Activated CD8-positive, alpha-beta memory T cell treated with anti-CD3 and anti-CD28 coated beads, Interleukin-2, amount 10 ng/mL, durations not matched to agents 7 days and 5 days (primary cell): ENCODE data around the gene TNFAIP2. TPM values are rescaled to one million over a fixed set of nuclear protein-coding genes. Genes with fewer than 3 reads are reported as not detected.
"Not testable (repeated sequence)": the region's sequence is repeated elsewhere in the genome, so short reads cannot be mapped to it uniquely, and the experiment has no call there.

Source experiments
- ATAC-seq: fragments of 150-1000 bp; cut with Tn5 transposase; one replicate; pipeline ENCODE4 v1.10.0; 2021; ENCODE audit warnings: moderate library complexity
- CTCF ChIA-PET: fragments of 350-600 bp; sonication (Branson Sonifier 250); formaldehyde crosslinking; loops from one replicate; lab custom pipeline; 2021; ENCODE audit warnings: antibody characterized with exemption; lab: Charles Lee
- DNase-seq: peaks from one replicate; pipeline ENCODE4 v3.0.0-alpha.2; 2020
- H3K27ac Mint-ChIP-seq: one replicate; pipeline ENCODE4 v1.8.0; 2021; ENCODE audit warnings: mild to moderate bottlenecking, mixed read lengths
- H3K27me3 Mint-ChIP-seq: one replicate; pipeline ENCODE4 v1.8.0; 2021; ENCODE audit warnings: mixed read lengths
- H3K36me3 Mint-ChIP-seq: one replicate; pipeline ENCODE4 v1.8.0; 2021; ENCODE audit warnings: mild to moderate bottlenecking, mixed read lengths
- H3K4me1 Mint-ChIP-seq: one replicate; pipeline ENCODE4 v1.8.0; 2021; ENCODE audit warnings: mixed read lengths
- H3K4me3 Mint-ChIP-seq: one replicate; pipeline ENCODE4 v1.8.0; 2021; ENCODE audit warnings: mild to moderate bottlenecking, moderate library complexity, mixed read lengths
- H3K9me3 Mint-ChIP-seq: one replicate; pipeline ENCODE4 v1.8.0; 2022; ENCODE audit warnings: low read depth, mixed read lengths
- total RNA-seq, 2 experiments: library from RNA; stranded (reverse); gene quantifications; one replicate each; pipeline ENCODE4 v1.2.3, GENCODE V29; 2021

TNFAIP2 gene
- total RNA-seq, 2 experiments from 2014 or later = 2.1 TPM; not detected in 1

DNA sequence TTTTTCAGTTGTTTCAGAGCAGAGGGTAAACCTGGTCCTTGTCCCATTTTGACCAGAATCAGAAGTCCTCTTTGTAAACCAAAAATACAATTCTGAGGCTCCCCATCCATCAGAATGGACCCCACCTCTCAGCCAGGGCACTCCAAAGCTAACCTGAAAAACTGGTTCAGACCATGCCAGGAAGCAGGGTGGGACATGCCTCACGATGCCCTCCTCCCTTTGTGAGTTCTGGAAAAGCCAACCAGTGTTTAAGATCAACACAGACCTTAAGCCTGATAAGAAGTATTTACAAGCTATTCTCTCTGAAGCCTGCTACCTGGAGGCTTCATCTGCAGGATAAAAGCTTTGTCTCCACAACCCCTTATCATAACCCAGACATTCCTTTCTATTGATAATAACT, 35.4 kb downstream of the TNFAIP2 start:
- DNase-seq = no peak
- ATAC-seq = no peak
- Mint-ChIP-seq H3K27me3 (peaks cover 5% of the 10 kb centered on the region), H3K36me3 (no peaks in the 10 kb centered on the region), H3K27ac (no peak overlapping the region), H3K4me1 (peaks cover 3% of the 10 kb centered on the region), H3K4me3 (no peak overlapping the region), H3K9me3 (no peaks in the 10 kb centered on the region)
- CTCF ChIA-PET = no interaction called here

DNA sequence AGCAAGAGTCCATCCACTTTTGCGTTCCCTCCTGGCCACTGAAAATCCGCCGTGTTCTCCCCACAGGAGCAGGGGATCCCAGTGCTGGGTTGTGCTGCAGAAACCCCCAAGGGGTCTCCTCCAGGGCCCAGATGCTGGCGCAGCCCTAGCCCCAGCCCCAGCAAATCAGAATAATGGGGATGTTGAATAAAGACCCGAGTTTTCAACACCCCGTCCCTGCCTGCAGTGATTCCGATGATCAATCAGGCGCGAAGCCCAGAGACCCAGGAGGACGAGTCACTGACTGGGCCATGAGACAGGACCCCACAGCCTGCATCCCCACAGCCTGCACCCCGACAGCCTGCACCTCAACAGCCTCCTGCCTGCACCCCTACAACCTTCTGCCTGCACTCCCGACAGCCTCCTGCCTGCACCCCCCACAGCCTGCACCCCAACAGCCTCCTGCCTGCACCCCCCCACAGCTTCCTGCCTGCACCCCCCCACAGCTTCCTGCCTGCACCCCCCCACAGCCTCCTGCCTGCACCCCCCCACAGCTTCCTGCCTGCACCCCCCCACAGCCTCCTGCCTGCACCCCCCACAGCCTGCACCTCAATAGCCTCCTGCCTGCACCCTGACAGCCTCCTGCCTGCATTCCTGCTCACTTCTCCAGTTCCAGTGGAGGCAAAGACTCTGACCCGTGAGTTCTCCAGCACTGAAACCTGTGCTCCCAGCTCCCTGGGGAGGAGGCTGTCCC, 37.2 kb downstream of the TNFAIP2 start:
- Mint-ChIP-seq H3K4me3 (no peak overlapping the region), H3K9me3 (no peaks in the 10 kb centered on the region), H3K36me3 (no peaks in the 10 kb centered on the region), H3K4me1 (peaks cover 3% of the 10 kb centered on the region), H3K27ac (no peak overlapping the region), H3K27me3 (peaks cover 5% of the 10 kb centered on the region)
- CTCF ChIA-PET = no interaction called here
- DNase-seq = no peak
- ATAC-seq = no peak

DNA sequence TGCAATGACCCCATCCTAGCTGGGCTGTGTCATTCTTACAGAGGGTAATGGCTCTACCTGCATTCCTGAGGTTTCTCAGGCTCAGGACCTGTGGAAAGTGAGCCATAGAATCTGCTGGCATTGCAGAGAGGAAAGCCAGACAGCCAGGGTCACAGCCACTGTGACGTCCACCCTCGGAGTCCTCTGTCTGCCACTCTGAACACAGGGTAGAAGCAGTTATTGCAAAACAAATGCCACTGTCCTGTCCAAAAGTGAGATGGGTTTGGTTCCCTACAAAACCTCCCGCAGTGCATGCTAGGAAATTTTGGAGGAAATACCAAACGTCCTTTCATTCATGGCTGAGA, 37.8 kb downstream of the TNFAIP2 start:
- no peaks in the 10 kb centered on the region for H3K36me3 Mint-ChIP-seq
- CTCF ChIA-PET = interaction anchor here (0.6 kb wide), 1 partner anchor 26 kb away, joined by 3 read pairs; no protein-coding TSS in a partner anchor
- ATAC-seq (no peak), DNase-seq (no peak)
- peaks cover 3% of the 10 kb centered on the region for H3K4me1 Mint-ChIP-seq
- no peak overlapping the region for H3K4me3 Mint-ChIP-seq
- no peak overlapping the region for H3K27ac Mint-ChIP-seq
- no peaks in the 10 kb centered on the region for H3K9me3 Mint-ChIP-seq
- peaks cover 5% of the 10 kb centered on the region for H3K27me3 Mint-ChIP-seq

DNA sequence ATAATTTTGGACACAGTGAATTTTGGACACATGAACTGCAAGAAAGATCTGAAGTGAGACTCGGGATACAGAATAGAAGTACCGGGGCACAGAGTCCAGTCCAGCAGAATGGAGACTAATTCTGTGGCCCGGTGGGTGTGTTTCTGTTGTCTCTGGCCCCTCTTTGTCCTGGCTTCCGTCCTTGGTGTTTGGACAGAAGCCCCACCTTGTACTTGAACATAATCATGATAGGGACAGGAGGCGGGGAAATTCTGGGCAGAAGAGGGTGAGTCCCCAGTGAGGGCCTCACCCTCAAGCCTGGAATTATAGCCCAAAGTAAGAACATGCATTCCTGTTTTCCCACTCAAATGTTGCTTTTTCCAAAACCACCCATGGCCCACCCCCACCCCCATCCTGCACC, 39.9 kb downstream of the TNFAIP2 start:
- CTCF ChIA-PET = no interaction called here
- no peak overlapping the region for H3K27ac Mint-ChIP-seq
- H3K36me3 Mint-ChIP-seq = no peaks in the 10 kb centered on the region
- no peak overlapping the region for H3K4me3 Mint-ChIP-seq
- ATAC-seq (no peak), DNase-seq (no peak)
- H3K27me3 Mint-ChIP-seq = peaks cover 9% of the 10 kb centered on the region
- H3K4me1 Mint-ChIP-seq = peaks cover 3% of the 10 kb centered on the region
- H3K9me3 Mint-ChIP-seq = no peaks in the 10 kb centered on the region

DNA sequence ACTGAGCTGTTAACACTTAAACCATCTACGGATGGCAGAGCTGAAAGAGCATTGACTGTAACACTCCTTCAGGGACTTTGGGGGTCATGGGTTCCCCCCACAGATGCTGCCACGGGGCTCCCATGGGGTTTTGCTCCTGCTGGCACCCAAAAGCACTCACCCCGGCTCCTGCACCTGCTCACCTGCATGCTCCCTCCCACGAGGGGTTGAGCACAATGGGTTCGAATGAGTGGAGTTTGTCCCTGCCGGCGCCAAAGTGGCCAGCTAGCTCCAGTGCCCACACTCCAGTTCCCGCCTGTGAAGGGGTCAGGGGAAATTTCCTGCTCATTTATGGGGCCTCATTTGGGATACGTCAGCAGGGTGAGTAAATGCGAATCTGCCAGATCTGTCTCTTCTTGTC, 40.7 kb downstream of the TNFAIP2 start:
- DNase-seq = no peak
- Mint-ChIP-seq H3K9me3 (no peaks in the 10 kb centered on the region), H3K27ac (no peak overlapping the region), H3K27me3 (peaks cover 9% of the 10 kb centered on the region), H3K4me1 (peaks cover 3% of the 10 kb centered on the region), H3K36me3 (no peaks in the 10 kb centered on the region), H3K4me3 (no peak overlapping the region)
- ATAC-seq = no peak
- CTCF ChIA-PET = interaction anchor here (1.1 kb wide), 1 partner anchor 59 kb away, joined by 3 read pairs; no protein-coding TSS in a partner anchor

DNA sequence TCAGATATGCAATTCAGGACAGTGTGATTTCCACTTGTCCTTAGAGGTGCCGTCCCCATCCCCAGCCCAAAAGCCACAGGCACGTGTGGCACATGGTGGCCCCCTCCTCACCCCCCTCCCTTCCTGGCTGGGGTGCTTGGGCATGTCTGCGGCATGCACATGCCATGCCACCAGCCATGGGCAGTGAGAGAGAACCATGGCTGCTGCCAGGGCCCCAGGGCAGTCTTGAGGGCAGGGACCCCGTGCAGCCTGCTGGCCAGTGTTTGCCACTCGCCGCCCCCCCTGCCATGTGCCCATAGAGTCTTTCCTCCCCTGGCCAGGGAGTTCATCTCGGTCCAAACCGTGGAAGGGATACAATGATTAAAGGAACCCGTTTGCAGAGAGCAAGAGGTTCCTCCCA, 41.5 kb downstream of the TNFAIP2 start:
- CTCF ChIA-PET = interaction anchor here (1.1 kb wide), 1 partner anchor 60 kb away, joined by 3 read pairs; no protein-coding TSS in a partner anchor

DNA sequence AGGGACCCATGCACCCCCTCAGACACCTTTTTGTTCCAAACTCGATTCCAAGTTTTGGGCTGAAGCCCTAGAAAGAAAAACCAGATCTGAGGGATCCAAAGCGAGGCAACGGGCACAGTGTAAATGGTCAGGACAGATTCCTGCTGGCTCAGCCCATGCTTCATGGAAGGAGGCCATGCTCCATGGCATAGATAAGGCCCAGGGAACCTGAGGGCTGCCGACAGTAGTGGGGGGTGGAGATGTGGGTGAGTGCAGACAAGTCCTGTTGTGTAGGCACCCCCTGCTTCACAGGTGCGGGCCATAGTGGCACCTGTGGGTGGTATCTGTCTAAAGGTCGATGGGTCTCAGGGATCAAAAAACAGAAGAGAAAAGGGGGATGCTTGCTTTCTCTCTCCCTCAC, 42.1 kb downstream of the TNFAIP2 start:
- Mint-ChIP-seq H3K9me3 (peaks cover 3% of the 10 kb centered on the region), H3K4me3 (no peak overlapping the region), H3K36me3 (no peaks in the 10 kb centered on the region), H3K4me1 (peaks cover 3% of the 10 kb centered on the region), H3K27me3 (peaks cover 9% of the 10 kb centered on the region), H3K27ac (no peak overlapping the region)
- ATAC-seq = no peak
- no peak for DNase-seq
- CTCF ChIA-PET = no interaction called here

More for the DNA sequence above, 41.5 kb downstream of the TNFAIP2 start:
- Mint-ChIP-seq H3K9me3 (no peaks in the 10 kb centered on the region), H3K27me3 (peaks cover 9% of the 10 kb centered on the region), H3K36me3 (no peaks in the 10 kb centered on the region), H3K4me3 (no peak overlapping the region), H3K4me1 (peaks cover 3% of the 10 kb centered on the region), H3K27ac (no peak overlapping the region)
- no peak for DNase-seq
- ATAC-seq = no peak

DNA sequence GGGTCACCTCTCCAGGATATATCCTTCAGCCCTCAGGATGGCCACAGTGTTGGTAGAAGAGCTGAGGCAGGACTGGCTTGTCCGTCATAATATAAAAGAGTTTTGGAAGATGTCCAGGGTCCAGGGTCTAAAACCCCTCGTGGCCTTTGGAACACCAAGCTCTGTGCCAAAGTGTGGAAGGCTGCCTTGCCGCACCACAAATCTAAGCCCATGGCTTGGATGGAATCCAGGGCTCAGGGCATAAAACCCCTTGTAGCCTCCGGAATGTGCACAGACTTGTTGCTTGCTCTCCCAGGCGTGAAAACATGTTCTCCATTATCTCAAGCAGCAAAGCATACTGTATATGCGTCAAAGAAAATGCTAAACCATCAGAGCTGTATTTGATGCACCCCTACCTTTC, 46.7 kb downstream of the TNFAIP2 start:
- DNase-seq (no peak), ATAC-seq (no peak)
- Mint-ChIP-seq H3K27ac (no peak overlapping the region), H3K4me1 (no peaks in the 10 kb centered on the region), H3K4me3 (no peak overlapping the region), H3K36me3 (no peaks in the 10 kb centered on the region), H3K27me3 (peaks cover 18% of the 10 kb centered on the region), H3K9me3 (peaks cover 13% of the 10 kb centered on the region)
- CTCF ChIA-PET = interaction anchor here (1.3 kb wide), 1 partner anchor 12 kb away, joined by 4 read pairs; no protein-coding TSS in a partner anchor

DNA sequence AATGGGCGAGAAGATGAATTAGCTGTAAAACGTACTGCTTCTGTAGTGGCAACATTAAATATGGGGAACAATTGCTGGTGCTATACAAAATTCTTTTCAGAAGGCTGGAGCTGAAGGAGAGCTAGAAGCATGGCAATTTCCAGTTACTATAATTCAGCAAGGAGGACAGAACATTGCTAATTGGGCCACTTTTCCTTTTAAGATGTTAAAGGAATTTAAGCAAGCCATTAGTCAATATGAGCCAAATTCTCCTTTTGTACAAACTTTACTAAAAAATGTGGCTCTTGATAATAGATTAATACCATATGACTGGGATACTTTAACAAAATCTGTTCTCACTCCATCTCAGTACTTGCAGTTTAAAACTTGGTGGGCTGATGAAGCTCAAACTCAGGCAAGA, 47.9 kb downstream of the TNFAIP2 start:
- H3K4me3 Mint-ChIP-seq, ATAC-seq, DNase-seq, H3K27ac Mint-ChIP-seq, H3K4me1 Mint-ChIP-seq, H3K36me3 Mint-ChIP-seq: not testable (repeated sequence)
- CTCF ChIA-PET = interaction anchor here (1.3 kb wide), 1 partner anchor 11 kb away, joined by 4 read pairs; no protein-coding TSS in a partner anchor
- Mint-ChIP-seq H3K9me3 (peaks cover 13% of the 10 kb centered on the region), H3K27me3 (peaks cover 19% of the 10 kb centered on the region)

DNA sequence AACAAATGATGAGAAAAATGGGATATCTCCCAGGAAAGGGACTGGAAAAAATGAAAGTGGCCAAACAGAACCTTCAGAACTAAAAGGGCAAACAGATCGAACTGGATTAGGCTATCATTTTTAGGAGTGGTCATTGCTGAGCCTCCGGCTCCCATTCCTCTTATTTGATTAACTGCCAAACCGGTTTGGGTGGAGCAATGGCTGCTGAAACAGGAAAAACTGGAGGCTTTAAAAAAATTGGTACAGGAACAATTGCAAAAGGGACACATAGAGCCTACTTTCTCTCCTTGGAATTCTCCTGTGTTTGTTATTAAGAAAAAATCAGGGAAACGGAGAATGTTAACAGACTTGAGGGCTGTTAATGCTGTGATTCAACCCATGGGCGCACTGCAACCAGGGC, 49.7 kb downstream of the TNFAIP2 start:
- H3K27me3 Mint-ChIP-seq = peaks cover 16% of the 10 kb centered on the region
- H3K9me3 Mint-ChIP-seq = peaks cover 13% of the 10 kb centered on the region
- no peak for DNase-seq
- H3K4me3 Mint-ChIP-seq = no peak overlapping the region
- no peaks in the 10 kb centered on the region for H3K4me1 Mint-ChIP-seq
- no peak for ATAC-seq
- CTCF ChIA-PET = no interaction called here
- no peaks in the 10 kb centered on the region for H3K36me3 Mint-ChIP-seq
- H3K27ac Mint-ChIP-seq = no peak overlapping the region

DNA sequence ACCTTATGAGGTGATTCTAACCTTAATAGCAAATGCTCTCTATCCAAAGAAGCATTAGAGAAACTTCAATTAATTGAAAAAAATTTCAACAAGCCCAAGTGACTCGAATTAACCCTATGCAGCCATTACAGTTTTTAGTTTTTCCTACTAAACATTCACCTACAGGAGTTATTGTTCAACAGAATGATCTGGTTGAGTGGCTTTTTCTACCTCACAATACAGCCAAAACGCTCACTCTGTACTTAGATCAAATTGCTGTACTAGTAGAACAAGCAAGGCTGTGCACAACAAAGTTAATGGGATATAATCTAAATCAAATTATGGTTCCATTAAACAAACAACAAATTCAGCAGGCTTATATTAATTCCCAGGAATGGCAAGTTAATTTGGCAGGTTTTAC, 50.6 kb downstream of the TNFAIP2 start:
- H3K4me1 Mint-ChIP-seq, ATAC-seq, H3K27ac Mint-ChIP-seq, H3K4me3 Mint-ChIP-seq, CTCF ChIA-PET, H3K36me3 Mint-ChIP-seq, DNase-seq: not testable (repeated sequence)
- Mint-ChIP-seq H3K27me3 (peaks cover 18% of the 10 kb centered on the region), H3K9me3 (peaks cover 13% of the 10 kb centered on the region)

DNA sequence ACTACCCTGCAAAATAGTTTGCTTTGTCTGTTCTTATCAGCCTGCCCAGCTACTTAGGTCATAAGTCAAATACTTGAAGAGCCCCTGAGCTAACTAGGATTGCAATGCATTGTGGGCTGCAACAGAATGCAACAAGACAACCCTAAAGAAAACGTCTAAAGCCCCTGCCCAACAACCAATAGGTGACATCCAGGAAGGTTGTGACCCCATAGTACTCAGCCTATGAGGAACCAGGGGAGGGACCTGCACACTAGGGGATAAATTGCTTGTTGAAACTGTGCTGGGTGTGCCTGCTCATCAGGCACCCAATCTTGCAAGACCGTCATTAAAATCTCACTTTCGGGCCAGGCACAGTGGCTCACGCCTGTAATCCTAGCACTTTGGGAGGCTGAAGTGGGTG, 52.9 kb downstream of the TNFAIP2 start:
- ATAC-seq, CTCF ChIA-PET, H3K9me3 Mint-ChIP-seq, H3K4me1 Mint-ChIP-seq, H3K4me3 Mint-ChIP-seq, DNase-seq, H3K36me3 Mint-ChIP-seq, H3K27ac Mint-ChIP-seq: not testable (repeated sequence)
- H3K27me3 Mint-ChIP-seq = peaks cover 25% of the 10 kb centered on the region

DNA sequence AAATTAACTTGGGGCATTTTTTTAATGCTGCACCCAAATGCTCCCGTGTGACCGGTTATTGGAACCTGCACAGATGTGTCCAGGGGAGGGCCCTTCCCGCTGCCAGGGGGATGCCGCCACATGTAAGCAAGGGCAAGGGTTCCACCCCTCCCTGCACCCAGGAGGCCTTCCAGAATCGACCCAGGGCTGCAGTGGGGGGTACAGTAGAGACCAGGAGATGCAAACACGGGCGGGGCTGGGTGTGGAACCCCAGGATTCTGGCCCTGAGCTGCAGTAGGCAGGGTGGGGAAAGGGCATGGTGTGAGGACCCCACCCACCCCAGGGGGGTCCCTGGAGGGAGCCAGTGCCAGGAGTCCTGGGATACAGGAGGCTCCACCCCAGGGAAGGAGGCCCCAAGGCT, 54.1 kb downstream of the TNFAIP2 start:
- Mint-ChIP-seq H3K27me3 (peaks cover 29% of the 10 kb centered on the region), H3K36me3 (no peaks in the 10 kb centered on the region), H3K4me3 (no peak overlapping the region), H3K9me3 (peaks cover 2% of the 10 kb centered on the region), H3K27ac (no peak overlapping the region), H3K4me1 (no peaks in the 10 kb centered on the region)
- ATAC-seq = no peak
- DNase-seq = no peak
- CTCF ChIA-PET = no interaction called here

DNA sequence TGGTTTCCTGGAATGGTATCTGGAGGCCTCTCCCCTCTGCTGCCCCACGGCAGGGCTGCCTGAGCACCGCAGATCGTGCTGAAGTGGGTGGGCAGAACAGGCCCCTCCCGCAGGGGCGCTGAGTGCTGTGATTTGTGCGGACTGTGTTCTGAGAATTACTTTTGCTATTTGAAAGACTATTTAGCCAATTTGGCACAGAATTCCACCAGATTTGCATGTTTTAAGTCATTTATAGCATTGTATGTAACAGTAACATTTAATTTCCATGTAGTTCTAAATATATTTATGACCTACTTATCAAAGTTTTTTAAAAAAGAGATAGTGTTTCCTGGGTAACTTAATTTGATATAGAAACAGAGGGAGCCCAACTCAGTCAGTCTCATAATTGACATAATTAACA, 55.3 kb downstream of the TNFAIP2 start:
- peaks cover 18% of the 10 kb centered on the region for H3K27me3 Mint-ChIP-seq
- no peak overlapping the region for H3K27ac Mint-ChIP-seq
- CTCF ChIA-PET = no interaction called here
- ATAC-seq = no peak
- no peaks in the 10 kb centered on the region for H3K36me3 Mint-ChIP-seq
- no peaks in the 10 kb centered on the region for H3K9me3 Mint-ChIP-seq
- no peak overlapping the region for H3K4me3 Mint-ChIP-seq
- no peaks in the 10 kb centered on the region for H3K4me1 Mint-ChIP-seq
- DNase-seq = no peak
